PC-3 (cell line): Measurements from ENCODE around the gene CDK14. TPM values are rescaled to one million over a fixed set of nuclear protein-coding genes. Genes with fewer than 3 reads are reported as not detected.

Source experiments
- ATAC-seq: fragments of 200-7000 bp; cut with Tn5 transposase; 2 replicates; pipeline ENCODE4 v1.9.1; 2020; ENCODE audit warnings: mild to moderate bottlenecking, moderate library complexity
- BruUV-seq: library from RNA; stranded (reverse); fragments of 400-500 nt; replicated peaks from 2 replicates; lab custom pipeline; 2021; lab: Mats Ljungman, UMichigan
- CTCF ChIA-PET: fragments of 300-600 bp; sonication (Branson Sonifier 250); formaldehyde crosslinking; loops from one replicate; lab custom pipeline; 2022; ENCODE audit warnings: antibody characterized with exemption; lab: Charles Lee
- POLR2A ChIA-PET: fragments of 300-600 bp; sonication (Branson Sonifier 250); formaldehyde crosslinking; loops from one replicate; lab custom pipeline; 2022; ENCODE audit warnings: antibody characterized with exemption; ENCODE audit not compliant: unreplicated experiment; lab: Charles Lee
- DNase-seq: peaks from one replicate; pipeline ENCODE4 v3.0.0-alpha.2; 2015
- H2AFZ ChIP-seq: fragments of 300-600 bp; sonication (generic); 2 replicates; pipeline ENCODE4 v1.6.0; 2016; ENCODE audit warnings: antibody characterized with exemption, low read length
- H3F3A ChIP-seq: fragments of 300-600 bp; sonication (generic); one replicate; pipeline ENCODE4 v1.6.0; 2017; ENCODE audit warnings: antibody characterized with exemption, low read length, control low read depth, mild to moderate bottlenecking; ENCODE audit not compliant: unreplicated experiment
- H3K27ac ChIP-seq: fragments of 300-600 bp; sonication (generic); 2 replicates; pipeline ENCODE4 v1.5.1; 2016; ENCODE audit warnings: mild to moderate bottlenecking, low read length
- H3K27me3 ChIP-seq: fragments of 300-600 bp; sonication (generic); 2 replicates; pipeline ENCODE4 v1.6.1; 2016; ENCODE audit warnings: low read length, mixed read lengths
- H3K36me3 ChIP-seq: fragments of 300-600 bp; sonication (generic); 2 replicates; pipeline ENCODE4 v1.6.1; 2016; ENCODE audit warnings: low read depth, mixed run types, low read length, mixed read lengths
- H3K4me1 ChIP-seq: fragments of 300-600 bp; sonication (generic); 2 replicates; pipeline ENCODE4 v1.5.1; 2016; ENCODE audit warnings: low read length; ENCODE audit not compliant: insufficient read depth
- H3K4me2 ChIP-seq: fragments of 300-600 bp; sonication (generic); 2 replicates; pipeline ENCODE4 v1.6.0; 2016; ENCODE audit warnings: low read length
- H3K4me3 ChIP-seq: fragments of 300-600 bp; sonication (generic); 2 replicates; pipeline ENCODE4 v1.5.1; 2016; ENCODE audit warnings: mild to moderate bottlenecking, low read length, mixed read lengths
- H3K79me2 ChIP-seq: fragments of 300-600 bp; sonication (generic); 2 replicates; pipeline ENCODE4 v1.6.1; 2017; ENCODE audit warnings: low read length, mixed read lengths
- H3K9ac ChIP-seq: fragments of 300-600 bp; sonication (generic); 2 replicates; pipeline ENCODE4 v1.6.0; 2016; ENCODE audit warnings: mild to moderate bottlenecking, low read length
- H3K9me2 ChIP-seq: fragments of 300-600 bp; sonication (generic); replicated peaks from 2 replicates; pipeline ENCODE4 v1.6.1; 2016; ENCODE audit warnings: mixed run types, low read length, mixed read lengths
- H3K9me3 ChIP-seq: fragments of 300-600 bp; sonication (generic); 2 replicates; pipeline ENCODE4 v1.6.1; 2016; ENCODE audit warnings: low read length, mixed read lengths
- H4K20me1 ChIP-seq: fragments of 300-600 bp; sonication (generic); 2 replicates; pipeline ENCODE4 v1.6.1; 2016; ENCODE audit warnings: low read length, mixed read lengths
- CTCF ChIP-seq: fragments of 300-600 bp; sonication (generic); conservative IDR thresholded peaks from 2 replicates; pipeline ENCODE4 v1.5.1; 2017; ENCODE audit warnings: antibody characterized with exemption, low read depth, mild to moderate bottlenecking, low read length
- EZH2 ChIP-seq: fragments of 300-600 bp; sonication (generic); IDR thresholded peaks from one replicate; pipeline ENCODE4 v1.6.1; 2017; ENCODE audit warnings: antibody characterized with exemption, mild to moderate bottlenecking, low read length; ENCODE audit not compliant: unreplicated experiment
- EZH2phosphoT487 ChIP-seq: fragments of 300-600 bp; sonication (generic); IDR thresholded peaks from 2 replicates; pipeline ENCODE4 v1.6.1; 2018; ENCODE audit warnings: mild to moderate bottlenecking, antibody characterized with exemption, low read length, borderline replicate concordance
- intact Hi-C: fragments of 100-400 bp; cut with micrococcal nuclease; formaldehyde crosslinking; loops from 2 replicates; pipeline ENCODE4 v1.9.0; 2023
- total RNA-seq: library from RNA; depleted of rRNA; stranded (reverse); fragments of >200 nt; gene quantifications from 2 replicates; pipeline ENCODE4 v1.2.3, GENCODE V29; 2014

Gene CDK14
- total RNA-seq, 1 experiment from 2014 or later = 8.2 TPM

GRCh38 chr7:90743626-90744025 lies 147.5 kb downstream of the CDK14 start:
- Histone ChIP-seq H3K4me3 (no peak overlapping the region), H3K9ac (no peak overlapping the region), H3F3A (no peaks in the 10 kb centered on the region), H4K20me1 (no peaks in the 10 kb centered on the region), H2AFZ (no peak overlapping the region), H3K4me1 (no peaks in the 10 kb centered on the region), H3K27ac (no peak overlapping the region), H3K27me3 (no peaks in the 10 kb centered on the region), H3K9me3 (no peaks in the 10 kb centered on the region), H3K79me2 (no peaks in the 10 kb centered on the region), H3K4me2 (no peak overlapping the region), H3K9me2 (no peaks in the 10 kb centered on the region), H3K36me3 (no peaks in the 10 kb centered on the region)
- intact Hi-C loops = loop anchor here (10.0 kb wide), 1 partner anchor 289 kb away; no protein-coding TSS in a partner anchor
- ChIA-PET CTCF (no interaction called here), POLR2A (no interaction called here)
- no peak for DNase-seq
- no peak for ATAC-seq
- no TSS peak for BruUV-seq
- TF ChIP-seq EZH2phosphoT487 (no peak), CTCF (no peak), EZH2 (no peak)

GRCh38 chr7:90747516-90747915 lies 151.4 kb downstream of the CDK14 start:
- H3K4me3 ChIP-seq = no peak overlapping the region
- TF ChIP-seq CTCF (no peak), EZH2 (no peak), EZH2phosphoT487 (no peak)
- H3K27ac ChIP-seq = no peak overlapping the region
- no peaks in the 10 kb centered on the region for H4K20me1 ChIP-seq
- H3K9ac ChIP-seq = no peak overlapping the region
- ChIA-PET POLR2A (no interaction called here), CTCF (no interaction called here)
- ATAC-seq (no peak), DNase-seq (no peak)
- H3F3A ChIP-seq = no peaks in the 10 kb centered on the region
- intact Hi-C loops = loop anchor here (10.0 kb wide), 1 partner anchor 293 kb away; no protein-coding TSS in a partner anchor
- no peak overlapping the region for H3K4me2 ChIP-seq
- H3K36me3 ChIP-seq = no peaks in the 10 kb centered on the region
- no peaks in the 10 kb centered on the region for H3K79me2 ChIP-seq
- H3K9me3 ChIP-seq = no peaks in the 10 kb centered on the region
- BruUV-seq = no TSS peak
- no peaks in the 10 kb centered on the region for H3K9me2 ChIP-seq
- H2AFZ ChIP-seq = no peak overlapping the region
- 0 out of 2 replicates have a peak, but pooled peaks cover 5% of the 10 kb centered on the region for H3K4me1 ChIP-seq
- H3K27me3 ChIP-seq = no peaks in the 10 kb centered on the region

DNA sequence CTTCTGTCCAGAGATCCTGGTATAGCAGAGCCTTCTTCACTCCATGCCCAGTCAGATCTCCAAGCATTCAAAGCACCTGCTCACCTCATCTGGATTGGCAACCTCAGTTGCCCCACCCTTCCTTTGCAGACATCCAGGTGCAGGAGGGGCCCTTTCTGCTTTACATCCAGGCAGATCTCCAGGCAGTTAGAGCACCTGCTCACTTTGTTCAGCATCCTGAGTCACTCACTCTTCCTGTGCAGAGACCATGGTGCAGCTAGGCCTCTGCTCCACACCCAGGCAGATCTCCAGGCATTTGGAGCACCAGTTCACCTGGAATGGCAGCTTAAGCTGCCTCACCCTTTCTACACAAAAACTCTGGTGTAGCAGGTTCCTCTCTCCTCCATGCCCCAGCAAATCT lies 153.1 kb downstream of the CDK14 start:
- H3K9me3 ChIP-seq = no peaks in the 10 kb centered on the region
- no peak overlapping the region for H3K9ac ChIP-seq
- no peak overlapping the region for H3K4me3 ChIP-seq
- no peak overlapping the region for H3K4me2 ChIP-seq
- ATAC-seq (peak; percentile 81), DNase-seq (peak; percentile 51)
- H3K79me2 ChIP-seq = no peaks in the 10 kb centered on the region
- H3K36me3 ChIP-seq = no peaks in the 10 kb centered on the region
- H4K20me1 ChIP-seq = no peaks in the 10 kb centered on the region
- no peak overlapping the region for H2AFZ ChIP-seq
- intact Hi-C loops = loop anchor here (10.0 kb wide), 1 partner anchor 294 kb away; no protein-coding TSS in a partner anchor
- ChIA-PET CTCF (no interaction called here), POLR2A (no interaction called here)
- H3K27ac ChIP-seq = no peak overlapping the region
- H3F3A ChIP-seq = no peaks in the 10 kb centered on the region
- no TSS peak for BruUV-seq
- H3K4me1 ChIP-seq = 0 out of 2 replicates have a peak, but pooled peaks cover 5% of the 10 kb centered on the region
- H3K9me2 ChIP-seq = no peaks in the 10 kb centered on the region
- no peak for TF ChIP-seq EZH2
- no peak for TF ChIP-seq CTCF
- no peak for TF ChIP-seq EZH2phosphoT487
- no peaks in the 10 kb centered on the region for H3K27me3 ChIP-seq
